Brain microvascular endothelial cell (primary cell): Measurements from ENCODE around the gene CCDC33.

ENCODE experiments used
- DNase-seq: peaks from one replicate; pipeline ENCODE4 v3.0.0-alpha.2; 2020
- H3K27ac ChIP-seq: fragments of 250-450 bp; sonication (Bioruptor Pico); 2 replicates; pipeline ENCODE4 v1.5.1; 2020; ENCODE audit warnings: mild to moderate bottlenecking, moderate library complexity
- H3K27me3 ChIP-seq: fragments of 250-450 bp; sonication (Bioruptor Pico); replicated peaks from 2 replicates; pipeline ENCODE4 v1.5.1; 2020; ENCODE audit warnings: mild to moderate bottlenecking
- H3K36me3 ChIP-seq: fragments of 250-450 bp; sonication (Bioruptor Pico); replicated peaks from 2 replicates; pipeline ENCODE4 v1.5.1; 2020; ENCODE audit warnings: mild to moderate bottlenecking
- H3K4me3 ChIP-seq: 2 replicates; pipeline ENCODE4 v1.5.1; 2011; ENCODE audit warnings: low read depth, mild to moderate bottlenecking, control low read depth, low read length, moderate library complexity
- in situ Hi-C: cut with HindIII; loops from 2 replicates; pipeline ENCODE4 v1.10.0; 2017; ENCODE audit warnings: low sequenced_read_pairs, low pct_ligation_motif_present
- TF ChIP-seq, protein P1 (sequence below): IDR thresholded peaks from 2 replicates; pipeline ENCODE4 v1.5.1; 2011; ENCODE audit warnings: low read depth, mild to moderate bottlenecking, moderate library complexity, low read length, control low read depth, inconsistent platforms; ENCODE audit errors: missing control alignments

Gene CCDC33

DNA sequence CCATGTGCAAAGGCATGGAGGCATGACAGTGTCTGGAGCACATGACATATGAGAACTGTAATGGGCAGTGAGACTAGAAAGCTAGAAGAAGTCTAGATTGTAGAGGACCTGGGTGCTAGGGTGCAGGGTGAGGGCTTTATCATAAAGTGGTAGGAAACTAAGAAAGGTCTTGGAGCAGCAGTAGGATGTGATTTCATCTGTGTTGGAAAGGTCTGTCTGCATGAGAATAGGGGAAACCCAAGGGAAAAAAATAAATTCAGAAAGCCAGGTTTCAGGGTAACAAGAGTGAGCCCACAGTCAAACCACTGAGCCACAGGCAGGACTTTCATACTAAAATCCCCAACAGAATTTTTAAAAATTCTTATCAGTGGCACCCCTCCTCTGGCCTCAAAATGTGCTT lies 54.5 kb downstream of the CCDC33 start:
- no peak overlapping the region for H3K4me3 ChIP-seq
- no peak for DNase-seq
- in situ Hi-C loops, result no loop called here
- H3K27ac ChIP-seq, result peak overlapping the region; percentile 69
- H3K27me3 ChIP-seq, result peaks cover 6% of the 10 kb centered on the region
- TF ChIP-seq, protein P1, sequence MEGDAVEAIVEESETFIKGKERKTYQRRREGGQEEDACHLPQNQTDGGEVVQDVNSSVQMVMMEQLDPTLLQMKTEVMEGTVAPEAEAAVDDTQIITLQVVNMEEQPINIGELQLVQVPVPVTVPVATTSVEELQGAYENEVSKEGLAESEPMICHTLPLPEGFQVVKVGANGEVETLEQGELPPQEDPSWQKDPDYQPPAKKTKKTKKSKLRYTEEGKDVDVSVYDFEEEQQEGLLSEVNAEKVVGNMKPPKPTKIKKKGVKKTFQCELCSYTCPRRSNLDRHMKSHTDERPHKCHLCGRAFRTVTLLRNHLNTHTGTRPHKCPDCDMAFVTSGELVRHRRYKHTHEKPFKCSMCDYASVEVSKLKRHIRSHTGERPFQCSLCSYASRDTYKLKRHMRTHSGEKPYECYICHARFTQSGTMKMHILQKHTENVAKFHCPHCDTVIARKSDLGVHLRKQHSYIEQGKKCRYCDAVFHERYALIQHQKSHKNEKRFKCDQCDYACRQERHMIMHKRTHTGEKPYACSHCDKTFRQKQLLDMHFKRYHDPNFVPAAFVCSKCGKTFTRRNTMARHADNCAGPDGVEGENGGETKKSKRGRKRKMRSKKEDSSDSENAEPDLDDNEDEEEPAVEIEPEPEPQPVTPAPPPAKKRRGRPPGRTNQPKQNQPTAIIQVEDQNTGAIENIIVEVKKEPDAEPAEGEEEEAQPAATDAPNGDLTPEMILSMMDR, result no peak
- H3K36me3 ChIP-seq, result no peaks in the 10 kb centered on the region

DNA sequence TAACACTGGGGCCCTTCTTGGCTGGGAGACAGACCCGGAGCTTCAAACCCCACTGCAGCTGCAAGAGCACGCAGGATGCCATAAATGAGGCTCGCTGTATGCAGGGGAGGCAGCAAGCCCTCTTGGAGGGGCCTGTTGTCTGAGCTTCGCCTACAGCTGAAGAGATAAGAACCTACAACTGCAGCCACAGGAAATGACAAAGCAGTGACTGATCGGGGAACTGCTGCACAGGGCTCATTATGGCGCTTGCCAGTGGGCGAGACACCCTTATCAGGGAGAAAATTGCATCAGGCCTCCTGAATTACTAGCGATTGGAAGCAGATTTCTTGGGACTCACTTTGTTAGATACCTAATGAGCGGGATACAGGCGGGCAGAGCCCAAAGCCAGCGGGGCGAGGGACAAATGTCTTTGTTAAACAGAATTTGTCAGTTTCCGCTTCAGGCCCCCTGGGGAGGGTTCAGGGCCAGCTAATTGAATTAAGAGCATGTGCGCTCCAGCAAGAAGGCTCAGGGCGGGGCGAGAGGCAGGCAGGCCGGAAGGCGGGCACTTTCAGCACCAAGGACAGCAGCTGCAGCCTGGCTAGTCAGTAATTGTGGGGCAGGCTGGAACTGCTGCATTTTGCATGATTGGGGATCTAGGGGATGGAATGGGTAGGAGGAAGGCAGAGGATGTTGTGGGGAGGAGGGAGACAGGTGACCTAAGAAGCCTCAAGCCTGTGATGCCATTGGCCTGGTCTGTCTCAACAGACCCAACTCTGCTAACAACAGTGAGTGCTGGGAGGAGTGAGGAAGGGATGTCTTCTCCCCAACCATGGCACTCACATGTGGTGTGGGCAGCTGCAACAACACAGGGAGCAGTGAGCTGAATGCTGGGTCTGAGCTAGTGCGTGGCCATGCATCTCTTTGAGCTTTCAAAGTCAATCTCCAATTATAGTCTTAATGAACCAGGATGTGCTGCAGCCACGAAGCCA lies 55.3 kb downstream of the CCDC33 start:
- Histone ChIP-seq H3K27me3 (peaks cover 4% of the 10 kb centered on the region), H3K36me3 (no peaks in the 10 kb centered on the region), H3K27ac (peak overlapping the region; percentile 69), H3K4me3 (no peak overlapping the region)
- TF ChIP-seq, protein P1, result no peak
- peak; percentile 85 for DNase-seq
- in situ Hi-C loops, result no loop called here

DNA sequence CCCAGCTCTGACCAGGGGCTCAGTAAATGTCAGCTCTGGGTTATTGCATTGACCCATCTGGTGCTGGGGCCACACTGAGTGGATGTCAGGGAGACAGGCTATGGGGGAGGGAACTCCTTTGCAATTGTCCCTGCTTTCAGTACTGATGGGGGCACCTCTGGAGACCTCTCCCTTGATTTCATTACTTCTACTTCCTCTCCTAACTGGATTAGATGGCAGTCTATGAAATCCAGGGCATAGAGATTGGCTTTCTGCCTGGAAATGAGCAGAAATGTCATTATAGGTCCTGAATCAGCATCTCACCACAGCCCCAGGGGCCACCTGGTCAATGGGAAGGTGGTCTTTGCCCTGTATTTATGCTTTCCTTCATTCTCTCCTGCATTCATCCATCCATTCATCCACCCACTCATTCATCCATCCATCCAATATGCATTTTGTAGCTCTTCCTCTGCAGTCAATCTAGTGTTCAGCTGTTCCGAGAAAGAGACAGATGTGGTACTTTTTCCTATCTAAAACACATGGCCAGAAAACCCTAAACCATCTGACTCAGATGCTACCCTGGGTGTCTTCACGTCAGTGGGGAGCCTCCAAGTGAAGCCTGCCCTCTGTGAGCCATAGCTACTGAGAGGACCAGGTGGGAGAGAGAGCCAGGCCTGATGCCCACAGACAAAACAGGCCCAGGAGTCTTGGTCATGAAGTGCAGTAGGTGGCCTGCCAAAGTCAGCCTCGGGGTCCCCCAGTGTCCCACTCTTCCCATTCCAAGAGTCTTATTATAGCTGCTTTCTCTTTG lies 57.1 kb downstream of the CCDC33 start:
- TF ChIP-seq, protein P1, result no peak
- H3K27ac ChIP-seq, result no peak overlapping the region
- H3K4me3 ChIP-seq, result no peak overlapping the region
- no peak for DNase-seq
- H3K36me3 ChIP-seq, result no peaks in the 10 kb centered on the region
- in situ Hi-C loops, result no loop called here
- H3K27me3 ChIP-seq, result peaks cover 6% of the 10 kb centered on the region

DNA sequence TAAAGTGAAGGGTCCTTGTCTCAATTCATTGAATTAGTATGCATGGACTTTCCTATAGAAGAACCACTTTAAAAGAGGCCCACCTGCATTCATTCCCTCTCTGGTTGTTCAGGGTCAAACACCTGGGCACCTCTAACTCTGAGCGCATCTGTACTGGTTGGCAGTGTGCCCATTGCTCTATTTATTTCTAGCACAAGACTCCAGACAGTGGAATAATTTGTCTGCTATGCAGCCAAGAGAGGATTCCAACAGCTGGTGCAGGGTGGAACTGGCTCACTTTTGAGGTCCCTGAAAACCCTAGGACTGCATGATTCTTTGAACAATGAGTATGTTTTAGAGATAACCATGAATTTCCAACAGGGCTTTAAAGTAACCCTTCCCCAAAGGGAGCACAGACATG lies 57.9 kb downstream of the CCDC33 start:
- Histone ChIP-seq H3K36me3 (no peaks in the 10 kb centered on the region), H3K27ac (no peak overlapping the region), H3K27me3 (peaks cover 6% of the 10 kb centered on the region), H3K4me3 (no peak overlapping the region)
- TF ChIP-seq, protein P1, result no peak
- in situ Hi-C loops, result no loop called here
- DNase-seq, result no peak

DNA sequence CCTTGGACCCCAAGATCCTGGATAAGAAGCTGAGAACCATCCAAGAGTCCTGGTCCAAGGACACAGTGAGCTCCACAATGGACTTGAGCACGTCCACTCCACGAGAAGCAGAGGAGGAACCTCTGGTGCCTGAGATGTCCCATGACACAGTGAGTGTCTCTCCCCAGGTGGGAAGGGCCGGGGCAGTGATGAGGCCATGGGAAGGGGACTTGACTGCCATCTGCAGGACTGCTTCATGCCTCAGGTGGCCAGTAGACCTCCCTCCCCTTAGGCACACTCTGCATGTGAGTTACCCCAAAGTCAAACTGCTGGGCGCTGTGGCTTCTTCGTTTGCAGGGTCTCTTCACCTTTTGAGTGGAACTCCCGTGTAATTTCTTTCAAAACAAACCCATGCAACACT lies 59.7 kb downstream of the CCDC33 start:
- in situ Hi-C loops, result no loop called here
- H3K36me3 ChIP-seq, result no peaks in the 10 kb centered on the region
- TF ChIP-seq, protein P1, result no peak
- H3K27ac ChIP-seq, result no peak overlapping the region
- peaks cover 17% of the 10 kb centered on the region for H3K27me3 ChIP-seq
- H3K4me3 ChIP-seq, result no peak overlapping the region
- DNase-seq, result no peak
